H9 (cell line): Measurements from ENCODE around the gene IRF2. TPM values are rescaled to one million over a fixed set of nuclear protein-coding genes. Genes with fewer than 3 reads are reported as not detected.

ENCODE experiments used
- DNase-seq: peaks from one replicate; pipeline ENCODE4 v3.0.0-alpha.2; 2017
- H2AFZ ChIP-seq: one replicate; pipeline ENCODE4 v1.6.1; 2013; ENCODE audit warnings: mild to moderate bottlenecking, low read length, control low read depth, moderate library complexity
- H2AK5ac ChIP-seq: 2 replicates; pipeline ENCODE4 v1.6.1; 2013; ENCODE audit warnings: low read length, control low read depth, mixed read lengths; ENCODE audit not compliant: insufficient read length
- H2BK120ac ChIP-seq: one replicate; pipeline ENCODE4 v1.6.1; 2013; ENCODE audit warnings: low read depth, mild to moderate bottlenecking, low read length, control low read depth, inconsistent platforms; ENCODE audit not compliant: poor library complexity, severe bottlenecking
- H2BK12ac ChIP-seq: 2 replicates; pipeline ENCODE4 v1.6.1; 2013; ENCODE audit warnings: low read length, control low read depth, mixed read lengths, low read depth; ENCODE audit not compliant: insufficient read length
- H2BK15ac ChIP-seq: 2 replicates; pipeline ENCODE4 v1.6.1; 2013; ENCODE audit warnings: low read depth, low read length, control low read depth
- H2BK20ac ChIP-seq: one replicate; pipeline ENCODE4 v1.6.1; 2013; ENCODE audit warnings: low read depth, mild to moderate bottlenecking, low read length, control low read depth, inconsistent platforms; ENCODE audit not compliant: poor library complexity, severe bottlenecking
- H2BK5ac ChIP-seq: 2 replicates; pipeline ENCODE4 v1.6.1; 2013; ENCODE audit warnings: low read length, control low read depth, mixed read lengths; ENCODE audit not compliant: insufficient read length
- H3K14ac ChIP-seq: 2 replicates; pipeline ENCODE4 v1.6.1; 2013; ENCODE audit warnings: low read length, control low read depth; ENCODE audit not compliant: insufficient read depth
- H3K18ac ChIP-seq: 2 replicates; pipeline ENCODE4 v1.6.1; 2013; ENCODE audit warnings: low read depth, mild to moderate bottlenecking, mixed read lengths, low read length, control low read depth; ENCODE audit not compliant: insufficient read length
- H3K23ac ChIP-seq: 2 replicates; pipeline ENCODE4 v1.6.1; 2013; ENCODE audit warnings: low read length, control low read depth, mixed read lengths, low read depth; ENCODE audit not compliant: insufficient read length
- H3K23me2 ChIP-seq: 2 replicates; pipeline ENCODE4 v1.6.1; 2013; ENCODE audit warnings: low read depth, mild to moderate bottlenecking, mixed read lengths, low read length, control low read depth; ENCODE audit not compliant: insufficient read length, poor library complexity, severe bottlenecking
- H3K27ac ChIP-seq: 2 replicates; pipeline ENCODE4 v1.5.1; 2013; ENCODE audit warnings: low read length, control low read depth, mixed read lengths, low read depth; ENCODE audit not compliant: insufficient read length
- H3K27me3 ChIP-seq: 2 replicates; pipeline ENCODE4 v1.6.1; 2013; ENCODE audit warnings: low read length, control low read depth, inconsistent platforms; ENCODE audit not compliant: insufficient read depth
- H3K4ac ChIP-seq: 2 replicates; pipeline ENCODE4 v1.6.1; 2013; ENCODE audit warnings: low read depth, mild to moderate bottlenecking, control low read depth, inconsistent platforms, low read length, moderate library complexity
- H3K4me1 ChIP-seq: 2 replicates; pipeline ENCODE4 v1.6.1; 2013; ENCODE audit warnings: low read length, control low read depth, inconsistent platforms; ENCODE audit not compliant: insufficient read depth
- H3K4me2 ChIP-seq: 2 replicates; pipeline ENCODE4 v1.6.1; 2013; ENCODE audit warnings: low read length, control low read depth, mixed read lengths; ENCODE audit not compliant: insufficient read length, insufficient read depth
- H3K56ac ChIP-seq: 2 replicates; pipeline ENCODE4 v1.6.1; 2013; ENCODE audit warnings: low read depth, mild to moderate bottlenecking, mixed read lengths, low read length, control low read depth; ENCODE audit not compliant: insufficient read length
- H3K79me1 ChIP-seq: 2 replicates; pipeline ENCODE4 v1.6.1; 2013; ENCODE audit warnings: low read depth, mild to moderate bottlenecking, moderate library complexity, low read length, control low read depth, inconsistent platforms; ENCODE audit not compliant: insufficient read depth, poor library complexity, severe bottlenecking
- H3K79me2 ChIP-seq: 2 replicates; pipeline ENCODE4 v1.6.1; 2013; ENCODE audit warnings: low read length, control low read depth, inconsistent platforms; ENCODE audit not compliant: insufficient read depth
- H3K9ac ChIP-seq: 2 replicates; pipeline ENCODE4 v1.6.1; 2013; ENCODE audit warnings: low read length, control low read depth, mixed read lengths; ENCODE audit not compliant: insufficient read length; ENCODE audit errors: extremely low read depth
- H3K9me3 ChIP-seq: one replicate; pipeline ENCODE4 v1.6.1; 2013; ENCODE audit warnings: low read depth, low read length, inconsistent platforms; ENCODE audit not compliant: control insufficient read depth
- H3T11ph ChIP-seq: one replicate; pipeline ENCODE4 v1.6.1; 2013; ENCODE audit warnings: mild to moderate bottlenecking, low read length, control low read depth, inconsistent platforms
- H4K20me1 ChIP-seq: one replicate; pipeline ENCODE4 v1.6.1; 2013; ENCODE audit not compliant: control insufficient read depth, insufficient read length, insufficient read depth
- H4K5ac ChIP-seq: 2 replicates; pipeline ENCODE4 v1.6.1; 2013; ENCODE audit warnings: low read depth, mild to moderate bottlenecking, mixed read lengths, low read length, control low read depth; ENCODE audit not compliant: insufficient read length
- H4K8ac ChIP-seq: replicated peaks from 2 replicates; pipeline ENCODE4 v1.6.1; 2013; ENCODE audit warnings: low read length, control low read depth, mixed read lengths, low read depth; ENCODE audit not compliant: insufficient read length
- H4K91ac ChIP-seq: 2 replicates; pipeline ENCODE4 v1.6.1; 2013; ENCODE audit warnings: low read depth, mild to moderate bottlenecking, moderate library complexity, mixed read lengths, low read length, control low read depth; ENCODE audit not compliant: insufficient read length
- H3K27ac Mint-ChIP-seq, 3 experiments: 2 replicates in 2 of 3; 3 replicates in 1 of 3; pipeline ENCODE4 v1.8.0; 2020 to 2021; ENCODE audit warnings: mixed read lengths in 3 of 3, mild to moderate bottlenecking in 1 of 3, moderate library complexity in 1 of 3
- H3K27me3 Mint-ChIP-seq: 2 replicates; pipeline ENCODE4 v1.8.0; 2021; ENCODE audit warnings: low read depth, mild to moderate bottlenecking, moderate library complexity, mixed read lengths
- H3K36me3 Mint-ChIP-seq, 3 experiments: 2 replicates in 2 of 3; 3 replicates in 1 of 3; pipeline ENCODE4 v1.8.0; 2020 to 2021; ENCODE audit warnings: low read depth in 3 of 3, mixed read lengths in 3 of 3; ENCODE audit not compliant: insufficient read depth in 1 of 3
- H3K4me1 Mint-ChIP-seq, 2 experiments: 2 replicates each; pipeline ENCODE4 v1.8.0; 2020; ENCODE audit warnings: mixed read lengths in 2 of 2
- H3K4me3 Mint-ChIP-seq, 2 experiments: 2 replicates in 1 of 2; 3 replicates in 1 of 2; pipeline ENCODE4 v1.8.0; 2020 to 2021; ENCODE audit warnings: mild to moderate bottlenecking in 2 of 2, mixed read lengths in 2 of 2, moderate library complexity in 1 of 2
- H3K9me3 Mint-ChIP-seq, 2 experiments: 2 replicates in 1 of 2; 3 replicates in 1 of 2; pipeline ENCODE4 v1.8.0; 2020; ENCODE audit warnings: mild to moderate bottlenecking in 2 of 2, mixed read lengths in 2 of 2, moderate library complexity in 1 of 2
- CTCF ChIP-seq: fragments of 200-600 bp; sonication (generic); conservative IDR thresholded peaks from 3 replicates; pipeline ENCODE4 v1.8.0; 2021; ENCODE audit warnings: antibody characterized with exemption, mild to moderate bottlenecking
- WGBS: extraction: QIAGEN DNeasy Blood & Tissue Kit; methylation state at CpG from one replicate; pipeline ENCODE4 v1.1.7; 2013; ENCODE audit warnings: missing lambda C conversion rate, low lambda C conversion rate, mixed read lengths; ENCODE audit not compliant: insufficient read length; ENCODE audit errors: extremely low coverage; 5-methylcytosine and 5-hydroxymethylcytosine counted together
- total RNA-seq: library from RNA; stranded (reverse); gene quantifications from 2 replicates; pipeline ENCODE4 v1.2.1, GENCODE V29; 2021

The IRF2 gene
- total RNA-seq, 1 experiment from 2014 or later: 13.5 TPM

- H3K79me2 ChIP-seq: peaks cover 2% of the 10 kb centered on the region; the same call in 1 of the 2 replicates
These were observed 33.6 kb downstream of the IRF2 start for GRCh38 chr4:184440595-184441358.

More at GRCh38 chr4:184440595-184441358, 33.6 kb downstream of the IRF2 start:
- no peak overlapping the region for H4K8ac ChIP-seq
- no peak overlapping the region for H3K18ac ChIP-seq
- peaks cover 1% of the 10 kb centered on the region for H3K79me1 ChIP-seq
- H2BK20ac ChIP-seq: no peak overlapping the region
- peaks cover 54 to 58% of the 10 kb centered on the region in 2 experiments for H3K4me1 Mint-ChIP-seq
- H3K23me2 ChIP-seq: no peaks in the 10 kb centered on the region
- H2BK15ac ChIP-seq: no peak overlapping the region
- H3K4ac ChIP-seq: no peak overlapping the region
- H3K27ac Mint-ChIP-seq: peak overlapping the region in 2 of 3 experiments; percentile 49 to 69; a peak in 4 of 7 replicates
- TF ChIP-seq CTCF: no peak
- no peak overlapping the region for H4K5ac ChIP-seq
- H3K4me2 ChIP-seq: no peak overlapping the region
- WGBS: no CpG with 5 or more reads among the region's 8 CpGs
- no peak overlapping the region for H3T11ph ChIP-seq
- no peak overlapping the region for H2BK12ac ChIP-seq
- no peaks in the 10 kb centered on the region for H3K27me3 Mint-ChIP-seq
- H3K14ac ChIP-seq: no peak overlapping the region
- no peak overlapping the region for H3K56ac ChIP-seq
- no peaks in the 10 kb centered on the region for H3K9me3 ChIP-seq
- no peaks in the 10 kb centered on the region for H3K27me3 ChIP-seq
- no peak overlapping the region for H2BK120ac ChIP-seq
- no peaks in the 10 kb centered on the region for H4K20me1 ChIP-seq
- H3K4me3 Mint-ChIP-seq: no peak overlapping the region
- no peak overlapping the region for H3K27ac ChIP-seq
- H2AFZ ChIP-seq: no peak overlapping the region
- peaks cover 16% of the 10 kb centered on the region; the same call in 1 of the 2 replicates for H3K4me1 ChIP-seq
- no peak overlapping the region for H3K9ac ChIP-seq
- H2AK5ac ChIP-seq: no peak overlapping the region
- DNase-seq: no peak
- no peak overlapping the region for H2BK5ac ChIP-seq
- no peak overlapping the region for H3K23ac ChIP-seq
- H3K36me3 Mint-ChIP-seq: peaks cover 0 to 2% (median 0%) of the 10 kb centered on the region in 3 experiments; a peak in 2 of 7 replicates
- no peaks in the 10 kb centered on the region for H3K9me3 Mint-ChIP-seq
- H4K91ac ChIP-seq: no peak overlapping the region
